Gastrocnemius medialis (tissue), 4 donors: ENCODE results near the gene SRRM3.

Source experiments
- POLR2A ChIP-seq, 2 donors: fragments of 450-650 bp; IDR thresholded peaks; one replicate each; pipeline ENCODE4 v1.6.1; 2017; ENCODE audit warnings: antibody characterized with exemption in 2 of 2, mild to moderate bottlenecking in 2 of 2, moderate library complexity in 2 of 2
- TF ChIP-seq, protein P1 (sequence below), 5 experiments: fragments of 450-650 bp in 3 of 5; fragments of 200-600 bp in 2 of 5; sonication (generic) in 2 of 5; IDR thresholded peaks in 4 of 5; conservative IDR thresholded peaks in 1 of 5; 1 replicate in 4 of 5; 2 replicates in 1 of 5; pipeline ENCODE4 v1.5.1; 2016 to 2019; ENCODE audit warnings: antibody characterized with exemption in 5 of 5, mild to moderate bottlenecking in 3 of 5, moderate library complexity in 3 of 5

- TF ChIP-seq, protein P1, sequence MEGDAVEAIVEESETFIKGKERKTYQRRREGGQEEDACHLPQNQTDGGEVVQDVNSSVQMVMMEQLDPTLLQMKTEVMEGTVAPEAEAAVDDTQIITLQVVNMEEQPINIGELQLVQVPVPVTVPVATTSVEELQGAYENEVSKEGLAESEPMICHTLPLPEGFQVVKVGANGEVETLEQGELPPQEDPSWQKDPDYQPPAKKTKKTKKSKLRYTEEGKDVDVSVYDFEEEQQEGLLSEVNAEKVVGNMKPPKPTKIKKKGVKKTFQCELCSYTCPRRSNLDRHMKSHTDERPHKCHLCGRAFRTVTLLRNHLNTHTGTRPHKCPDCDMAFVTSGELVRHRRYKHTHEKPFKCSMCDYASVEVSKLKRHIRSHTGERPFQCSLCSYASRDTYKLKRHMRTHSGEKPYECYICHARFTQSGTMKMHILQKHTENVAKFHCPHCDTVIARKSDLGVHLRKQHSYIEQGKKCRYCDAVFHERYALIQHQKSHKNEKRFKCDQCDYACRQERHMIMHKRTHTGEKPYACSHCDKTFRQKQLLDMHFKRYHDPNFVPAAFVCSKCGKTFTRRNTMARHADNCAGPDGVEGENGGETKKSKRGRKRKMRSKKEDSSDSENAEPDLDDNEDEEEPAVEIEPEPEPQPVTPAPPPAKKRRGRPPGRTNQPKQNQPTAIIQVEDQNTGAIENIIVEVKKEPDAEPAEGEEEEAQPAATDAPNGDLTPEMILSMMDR (IDR thresholded peaks at IDR 0.05 in 4 of 5, conservative IDR thresholded peaks at IDR 0.05 in 1 of 5), result no peak
- TF ChIP-seq POLR2A (IDR thresholded peaks at IDR 0.05), result no peak
Observed at GRCh38 chr7:76236224-76236623, 34.5 kb downstream of the SRRM3 start.
